Jurkat, Clone E6-1 (cell line): ENCODE measurements around the gene CTSC.
"Not testable (repeated sequence)": the region's sequence is repeated elsewhere in the genome, so short reads cannot be mapped to it uniquely, and the experiment has no call there.

Experiments used
- DNase-seq: peaks from one replicate; pipeline ENCODE4 v3.0.0-alpha.2; 2011; ENCODE audit warnings: low read depth, low spot score
- H3K4me3 ChIP-seq: 2 replicates; pipeline ENCODE4 v1.5.1; 2011; ENCODE audit warnings: mild to moderate bottlenecking, low read length, control low read depth, moderate library complexity

Gene CTSC

GRCh38 chr11:88326099-88326498 is 11.4 kb downstream of the CTSC start:
- H3K4me3 ChIP-seq: no peak overlapping the region
- no peak for DNase-seq

GRCh38 chr11:88324562-88325345 is 12.8 kb downstream of the CTSC start:
- DNase-seq: peak; percentile 29
- H3K4me3 ChIP-seq: no peak overlapping the region

- H3K4me3 ChIP-seq, DNase-seq: not testable (repeated sequence)
Observed at GRCh38 chr11:88322881-88323280, 14.7 kb downstream of the CTSC start.

- not testable (repeated sequence) for DNase-seq, H3K4me3 ChIP-seq
Observed at GRCh38 chr11:88321412-88321811, 16.1 kb downstream of the CTSC start.

GRCh38 chr11:88320149-88320559 is 17.4 kb downstream of the CTSC start:
- DNase-seq: no peak
- H3K4me3 ChIP-seq: no peak overlapping the region

- no peak for DNase-seq
- H3K4me3 ChIP-seq: no peak overlapping the region
Observed at GRCh38 chr11:88318017-88318416, 19.5 kb downstream of the CTSC start.

GRCh38 chr11:88317536-88317935 is 20.0 kb downstream of the CTSC start:
- H3K4me3 ChIP-seq: no peak overlapping the region
- DNase-seq: no peak

GRCh38 chr11:88315981-88316441 is 21.5 kb downstream of the CTSC start:
- no peak overlapping the region for H3K4me3 ChIP-seq
- no peak for DNase-seq

GRCh38 chr11:88315015-88315414 is 22.5 kb downstream of the CTSC start:
- DNase-seq: no peak
- no peak overlapping the region for H3K4me3 ChIP-seq

GRCh38 chr11:88313441-88313840 is 24.1 kb downstream of the CTSC start:
- H3K4me3 ChIP-seq: no peak overlapping the region
- DNase-seq: no peak

GRCh38 chr11:88312628-88313027 is 24.9 kb downstream of the CTSC start:
- DNase-seq: no peak
- H3K4me3 ChIP-seq: no peak overlapping the region

GRCh38 chr11:88310246-88310645 is 27.3 kb downstream of the CTSC start:
- H3K4me3 ChIP-seq: no peak overlapping the region
- DNase-seq: no peak

GRCh38 chr11:88308576-88308975 is 29.0 kb downstream of the CTSC start:
- H3K4me3 ChIP-seq: no peak overlapping the region
- no peak for DNase-seq

GRCh38 chr11:88307749-88308425 is 29.6 kb downstream of the CTSC start:
- H3K4me3 ChIP-seq: no peak overlapping the region

GRCh38 chr11:88306785-88307184 is 30.8 kb downstream of the CTSC start:
- no peak for DNase-seq

More at GRCh38 chr11:88307749-88308425, 29.6 kb downstream of the CTSC start:
- no peak for DNase-seq

GRCh38 chr11:88305430-88305829 is 32.1 kb downstream of the CTSC start:
- DNase-seq: no peak
- H3K4me3 ChIP-seq: no peak overlapping the region

More at GRCh38 chr11:88306785-88307184, 30.8 kb downstream of the CTSC start:
- no peak overlapping the region for H3K4me3 ChIP-seq

GRCh38 chr11:88304352-88304751 is 33.2 kb downstream of the CTSC start:
- DNase-seq: no peak
- no peak overlapping the region for H3K4me3 ChIP-seq

- peak; percentile 49 for DNase-seq
- no peak overlapping the region for H3K4me3 ChIP-seq
Observed at GRCh38 chr11:88303037-88303436, 34.5 kb downstream of the CTSC start.

- H3K4me3 ChIP-seq: no peak overlapping the region
- DNase-seq: no peak
Observed at GRCh38 chr11:88301488-88302140, 35.9 kb downstream of the CTSC start.

GRCh38 chr11:88300888-88301487 is 36.5 kb downstream of the CTSC start:
- H3K4me3 ChIP-seq: no peak overlapping the region
- DNase-seq: no peak
